HL-60 (cell line): ENCODE measurements around the gene GTF2H4.
A peak's percentile ranks its signal among the peaks of the same experiment; 100 is the strongest.

Experiments
- DNase-seq, 2 experiments: peaks; one replicate each; pipeline ENCODE4 v3.0.0-alpha.2; 2010 to 2020; ENCODE audit warnings: low read depth in 1 of 2, low spot score in 1 of 2
- H3K27ac ChIP-seq: fragments of 250-450 bp; sonication (Bioruptor Pico); replicated peaks from 2 replicates; pipeline ENCODE4 v1.5.1; 2020; ENCODE audit warnings: mild to moderate bottlenecking, moderate library complexity
- H3K27me3 ChIP-seq: fragments of 250-450 bp; sonication (Bioruptor Pico); 2 replicates; pipeline ENCODE4 v1.5.1; 2021; ENCODE audit warnings: mild to moderate bottlenecking, moderate library complexity; ENCODE audit not compliant: insufficient read depth, poor library complexity, severe bottlenecking
- H3K4me3 ChIP-seq: replicated peaks from 2 replicates; pipeline ENCODE4 v1.5.1; 2011; ENCODE audit warnings: mild to moderate bottlenecking, control low read depth, low read length; ENCODE audit not compliant: insufficient read depth
- CTCF ChIP-seq: IDR thresholded peaks from one replicate; pipeline ENCODE4 v1.5.1; 2011; ENCODE audit warnings: low read length, control low read depth, inconsistent platforms; ENCODE audit not compliant: insufficient read depth
- GABPA ChIP-seq: IDR thresholded peaks from 2 replicates; pipeline ENCODE4 v1.6.1; 2012; ENCODE audit warnings: low read depth
- POLR2AphosphoS5 ChIP-seq: IDR thresholded peaks from 2 replicates; pipeline ENCODE4 v1.6.1; 2012; ENCODE audit warnings: low read depth
- REST ChIP-seq: IDR thresholded peaks from 2 replicates; pipeline ENCODE4 v1.6.1; 2012; ENCODE audit warnings: low read depth; ENCODE audit not compliant: insufficient replicate concordance
- SPI1 ChIP-seq: IDR thresholded peaks from 2 replicates; pipeline ENCODE4 v1.6.1; 2012; ENCODE audit warnings: low read depth, mild to moderate bottlenecking, borderline replicate concordance

GTF2H4 gene

GRCh38 chr6:30942338-30943060 lies 34.5 kb downstream of the GTF2H4 start:
- TF ChIP-seq GABPA (no peak), SPI1 (no peak), POLR2AphosphoS5 (no peak), CTCF (no peak), REST (no peak)
- Histone ChIP-seq H3K27ac (no peak overlapping the region), H3K27me3 (peaks cover 27% of the 10 kb centered on the region), H3K4me3 (no peak overlapping the region)
- DNase-seq, result peak in 1 of 2 experiments; percentile 12

- Histone ChIP-seq H3K27me3 (peaks cover 32% of the 10 kb centered on the region), H3K4me3 (no peak overlapping the region), H3K27ac (no peak overlapping the region)
- no peak for DNase-seq
- TF ChIP-seq POLR2AphosphoS5, result no peak
- no peak for TF ChIP-seq SPI1
- no peak for TF ChIP-seq REST
- no peak for TF ChIP-seq CTCF
- no peak for TF ChIP-seq GABPA
Measured at GRCh38 chr6:30944051-30944450, 36.0 kb downstream of the GTF2H4 start.

- Histone ChIP-seq H3K27me3 (peaks cover 32% of the 10 kb centered on the region), H3K4me3 (no peak overlapping the region), H3K27ac (no peak overlapping the region)
- no peak for DNase-seq
- TF ChIP-seq POLR2AphosphoS5, result no peak
- no peak for TF ChIP-seq REST
- TF ChIP-seq GABPA, result no peak
- no peak for TF ChIP-seq CTCF
- TF ChIP-seq SPI1, result no peak
Measured at GRCh38 chr6:30945281-30945680, 37.3 kb downstream of the GTF2H4 start.
